ENCODE results near the gene ZNF816.
"Not testable (repeated sequence)": the region's sequence is repeated elsewhere in the genome, so short reads cannot be mapped to it uniquely, and the experiment has no call there.

The ZNF816 gene

GRCh38 chr19:52991484-52991883 is 28.8 kb upstream of the ZNF816 start:
- Histone ChIP-seq H3K36me3 (ENCODE audit: insufficient read depth) (no peaks in the 10 kb centered on the region), H3K79me2 (ENCODE audit: insufficient read depth, low read depth) (no peaks in the 10 kb centered on the region), H3K4me3 (IDR thresholded peaks at IDR 0.05; ENCODE audit: insufficient read depth, low read depth, low read length) (no peak overlapping the region), H3K4me2 (no peak overlapping the region), H3K4me1 (ENCODE audit: low read depth, poor library complexity, severe bottlenecking) (no peaks in the 10 kb centered on the region), H3K9ac (no peak overlapping the region), H3K27me3 (ENCODE audit: insufficient read depth, low read depth) (no peaks in the 10 kb centered on the region), H2AFZ (ENCODE audit: low read depth) (no peak overlapping the region), H4K20me1 (ENCODE audit: insufficient read depth) (no peaks in the 10 kb centered on the region), H3K27ac (no peak overlapping the region)
- TF ChIP-seq CTCF (conservative IDR thresholded peaks at IDR 0.05; ENCODE audit: low read depth, low read length) = no peak

DNA sequence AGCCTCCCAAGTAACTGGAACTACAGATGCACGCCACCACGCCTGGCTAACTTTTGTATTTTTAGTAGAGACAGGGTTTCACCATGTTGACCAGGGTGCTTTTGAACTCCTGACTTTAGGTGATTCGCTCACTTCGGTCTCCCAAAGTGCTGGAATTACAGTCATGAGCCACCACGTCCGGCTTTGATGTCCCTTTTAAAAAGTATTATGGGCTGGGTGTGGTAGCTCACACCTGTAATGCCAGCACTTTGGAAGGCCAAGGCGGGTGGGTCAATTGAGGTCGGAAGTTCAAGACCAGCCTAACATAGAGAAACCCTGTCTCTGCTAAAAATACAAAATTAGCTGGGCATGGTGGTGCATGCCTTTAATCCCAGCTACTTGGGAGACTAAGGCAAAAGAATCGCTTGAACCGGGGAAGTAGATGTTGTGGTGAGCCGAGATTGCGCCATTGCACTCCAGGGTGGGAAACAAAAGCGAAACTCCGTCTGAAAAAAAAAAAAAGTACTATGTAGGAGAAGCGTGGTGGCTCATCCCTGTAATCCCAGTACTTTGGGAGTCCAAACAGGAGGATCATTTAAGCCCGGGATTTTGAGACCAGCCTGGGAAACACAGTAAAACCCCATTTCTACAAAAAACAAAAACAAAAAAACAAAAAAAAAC is 28.2 kb upstream of the ZNF816 start:
- Histone ChIP-seq H3K27ac (no peak overlapping the region), H3K4me2 (no peak overlapping the region), H3K9ac (no peak overlapping the region), H3K27me3 (ENCODE audit: insufficient read depth, low read depth) (no peaks in the 10 kb centered on the region), H3K4me3 (IDR thresholded peaks at IDR 0.05; ENCODE audit: insufficient read depth, low read depth, low read length) (no peak overlapping the region), H3K79me2 (ENCODE audit: insufficient read depth, low read depth) (no peaks in the 10 kb centered on the region), H3K36me3 (ENCODE audit: insufficient read depth) (no peaks in the 10 kb centered on the region), H2AFZ (ENCODE audit: low read depth) (no peak overlapping the region), H4K20me1 (ENCODE audit: insufficient read depth) (no peaks in the 10 kb centered on the region), H3K4me1 (ENCODE audit: low read depth, poor library complexity, severe bottlenecking) (no peaks in the 10 kb centered on the region)
- no peak for TF ChIP-seq CTCF (conservative IDR thresholded peaks at IDR 0.05; ENCODE audit: low read depth, low read length)

DNA sequence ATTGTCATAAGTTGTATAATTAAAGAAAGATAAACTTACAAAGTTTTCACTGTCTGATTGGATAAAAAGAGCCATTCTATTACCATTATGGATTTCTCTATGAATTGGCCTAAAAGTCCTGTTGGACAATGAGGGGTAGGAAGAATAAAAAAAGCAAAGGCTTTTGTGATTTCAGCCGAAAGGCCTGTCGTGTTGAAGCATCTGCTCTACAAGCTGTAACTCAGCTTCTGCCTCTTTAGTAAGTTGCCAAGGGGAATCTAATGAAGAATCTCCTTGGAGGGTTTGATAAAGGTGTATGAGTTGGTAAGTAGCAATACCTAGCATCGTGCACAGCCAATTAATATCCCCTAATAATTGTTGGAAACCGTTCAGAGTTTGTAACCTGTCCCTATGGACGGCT is 25.8 kb upstream of the ZNF816 start:
- Histone ChIP-seq H3K4me2 (no peak overlapping the region), H4K20me1 (ENCODE audit: insufficient read depth) (no peaks in the 10 kb centered on the region), H3K27ac (no peak overlapping the region), H2AFZ (ENCODE audit: low read depth) (no peak overlapping the region), H3K36me3 (ENCODE audit: insufficient read depth) (no peaks in the 10 kb centered on the region), H3K27me3 (ENCODE audit: insufficient read depth, low read depth) (no peaks in the 10 kb centered on the region), H3K79me2 (ENCODE audit: insufficient read depth, low read depth) (no peaks in the 10 kb centered on the region), H3K4me1 (ENCODE audit: low read depth, poor library complexity, severe bottlenecking) (no peaks in the 10 kb centered on the region), H3K9ac (no peak overlapping the region), H3K4me3 (IDR thresholded peaks at IDR 0.05; ENCODE audit: insufficient read depth, low read depth, low read length) (no peak overlapping the region)
- TF ChIP-seq CTCF (conservative IDR thresholded peaks at IDR 0.05; ENCODE audit: low read depth, low read length) = no peak

DNA sequence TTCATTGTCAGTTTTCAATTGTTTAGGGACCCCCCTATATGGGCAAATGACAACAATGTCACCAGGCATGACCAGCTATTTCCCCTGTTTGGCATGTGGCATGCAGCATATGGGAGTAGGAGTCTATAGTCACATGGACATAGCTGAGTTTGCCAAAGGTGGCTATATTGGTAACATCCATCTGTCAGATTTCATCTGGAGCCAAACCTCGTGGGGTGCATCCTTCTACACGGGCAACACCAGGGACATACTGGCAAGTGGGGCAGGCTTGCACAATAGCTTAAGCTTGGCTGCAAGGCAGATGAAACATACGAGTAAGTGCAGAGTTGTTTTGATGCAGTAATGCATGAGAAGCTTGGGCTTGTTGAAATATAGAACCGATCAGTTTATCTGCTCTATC is 24.5 kb upstream of the ZNF816 start:
- Histone ChIP-seq H2AFZ (ENCODE audit: low read depth) (no peak overlapping the region), H3K4me3 (IDR thresholded peaks at IDR 0.05; ENCODE audit: insufficient read depth, low read depth, low read length) (no peak overlapping the region), H3K27ac (no peak overlapping the region), H3K9ac (no peak overlapping the region), H3K27me3 (ENCODE audit: insufficient read depth, low read depth) (no peaks in the 10 kb centered on the region), H3K4me1 (ENCODE audit: low read depth, poor library complexity, severe bottlenecking) (no peaks in the 10 kb centered on the region), H3K4me2 (no peak overlapping the region), H4K20me1 (ENCODE audit: insufficient read depth) (no peaks in the 10 kb centered on the region), H3K36me3 (ENCODE audit: insufficient read depth) (no peaks in the 10 kb centered on the region), H3K79me2 (ENCODE audit: insufficient read depth, low read depth) (no peaks in the 10 kb centered on the region)
- TF ChIP-seq CTCF (conservative IDR thresholded peaks at IDR 0.05; ENCODE audit: low read depth, low read length) = no peak

DNA sequence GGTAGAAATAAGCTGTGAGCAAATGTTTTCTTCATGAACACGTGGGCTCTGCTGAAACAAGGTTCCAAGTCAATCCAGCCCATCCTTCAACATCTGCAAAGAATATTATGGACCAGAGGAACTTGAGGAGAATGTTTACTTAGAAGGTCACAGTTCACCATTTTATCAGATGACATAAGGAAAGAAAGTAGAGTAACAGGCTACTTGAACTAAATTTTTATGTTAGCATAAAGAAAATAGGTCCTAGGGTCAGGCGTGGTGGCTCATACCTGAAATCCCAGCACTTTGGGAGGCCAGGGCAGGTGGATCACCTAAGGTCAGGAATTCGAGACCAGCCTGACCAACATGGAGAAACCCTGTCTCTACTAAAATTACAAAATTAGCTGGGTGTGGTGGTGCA is 20.5 kb upstream of the ZNF816 start:
- H3K36me3 ChIP-seq (ENCODE audit: insufficient read depth); H3K27ac ChIP-seq; H2AFZ ChIP-seq (ENCODE audit: low read depth); H3K9ac ChIP-seq; H4K20me1 ChIP-seq (ENCODE audit: insufficient read depth); H3K4me1 ChIP-seq (ENCODE audit: low read depth, poor library complexity, severe bottlenecking); H3K79me2 ChIP-seq (ENCODE audit: insufficient read depth, low read depth); H3K4me2 ChIP-seq; H3K4me3 ChIP-seq (IDR thresholded peaks at IDR 0.05; ENCODE audit: insufficient read depth, low read depth, low read length); H3K27me3 ChIP-seq (ENCODE audit: insufficient read depth, low read depth): not testable (repeated sequence)
